RWPE1 (cell line): ENCODE data around the gene COG3.

Source experiments
- CTCF ChIA-PET: fragments of 350-600 bp; sonication (Branson Sonifier 250); formaldehyde crosslinking; extraction: SDS; loops from one replicate; lab custom pipeline; 2021; lab: Yijun Ruan, JAX
- POLR2A ChIA-PET: fragments of 400-600 bp; formaldehyde crosslinking; extraction: SDS; loops from one replicate; lab custom pipeline; 2020; ENCODE audit warnings: antibody characterized with exemption; ENCODE audit not compliant: low non-redundant PET; lab: Yijun Ruan, JAX
- DNase-seq: peaks from one replicate; pipeline ENCODE4 v3.0.0; 2012; ENCODE audit warnings: low spot score
- H3K27ac ChIP-seq: fragments of 450-650 bp; 2 replicates; pipeline ENCODE4 v1.5.1; 2017
- CTCF ChIP-seq: fragments of 450-650 bp; conservative IDR thresholded peaks from 2 replicates; pipeline ENCODE4 v1.5.1; 2017; ENCODE audit warnings: low read depth, mild to moderate bottlenecking

Gene COG3

GRCh38 chr13:45537516-45537915 lies 72.8 kb downstream of the COG3 start:
- no peak for DNase-seq
- TF ChIP-seq CTCF: no peak
- no peak overlapping the region for H3K27ac ChIP-seq
- ChIA-PET CTCF (no interaction called here), POLR2A (no interaction called here)

GRCh38 chr13:45538382-45538781 lies 73.6 kb downstream of the COG3 start:
- CTCF ChIA-PET: no interaction called here
- no peak overlapping the region for H3K27ac ChIP-seq
- no peak for TF ChIP-seq CTCF
- POLR2A ChIA-PET: no interaction called here
- DNase-seq: no peak

- H3K27ac ChIP-seq: no peak overlapping the region
- CTCF ChIA-PET: no interaction called here
- POLR2A ChIA-PET: no interaction called here
- TF ChIP-seq CTCF: no peak
- DNase-seq: no peak
Measured at GRCh38 chr13:45540195-45540594, 75.5 kb downstream of the COG3 start.

- ChIA-PET POLR2A (no interaction called here), CTCF (no interaction called here)
- no peak for DNase-seq
- no peak overlapping the region for H3K27ac ChIP-seq
- no peak for TF ChIP-seq CTCF
Measured at GRCh38 chr13:45540864-45541263, 76.1 kb downstream of the COG3 start.

GRCh38 chr13:45541806-45542205 lies 77.1 kb downstream of the COG3 start:
- ChIA-PET POLR2A (no interaction called here), CTCF (no interaction called here)
- DNase-seq: no peak
- H3K27ac ChIP-seq: no peak overlapping the region
- no peak for TF ChIP-seq CTCF

GRCh38 chr13:45542391-45542790 lies 77.7 kb downstream of the COG3 start:
- H3K27ac ChIP-seq: no peak overlapping the region
- ChIA-PET POLR2A (no interaction called here), CTCF (no interaction called here)
- no peak for TF ChIP-seq CTCF
- DNase-seq: no peak

GRCh38 chr13:45542878-45543277 lies 78.1 kb downstream of the COG3 start:
- no peak overlapping the region for H3K27ac ChIP-seq
- DNase-seq: no peak
- ChIA-PET POLR2A (no interaction called here), CTCF (no interaction called here)
- no peak for TF ChIP-seq CTCF
